Measurements from ENCODE around the gene PPP2R5D.

The PPP2R5D gene

GRCh38 chr6:43058531-43058930, 74.2 kb downstream of the PPP2R5D start:
- Histone ChIP-seq H3K4me3 (ENCODE audit: severe bottlenecking) (peak overlapping the region; percentile 65), H3K27me3 (ENCODE audit: insufficient read depth, poor library complexity, severe bottlenecking) (no peaks in the 10 kb centered on the region), H3K27ac (ENCODE audit: poor library complexity, severe bottlenecking) (peak overlapping the region; percentile 60), H3K36me3 (ENCODE audit: low read depth) (peaks cover 32% of the 10 kb centered on the region), H3K4me1 (ENCODE audit: insufficient read depth, poor library complexity, severe bottlenecking) (no peaks in the 10 kb centered on the region), H3K9me3 (ENCODE audit: severe bottlenecking) (no peaks in the 10 kb centered on the region)
- TF ChIP-seq CTCF (IDR thresholded peaks at IDR 0.05; ENCODE audit: poor library complexity, severe bottlenecking) = no peak
- DNase-seq (ENCODE audit: low spot score) (no peak), ATAC-seq (ENCODE audit: low read depth) (no peak)

GRCh38 chr6:43059168-43060033, 75.0 kb downstream of the PPP2R5D start, which contains the start of the genes KLC4 and MRPL2:
KLC4 (plus strand) TSS chr6:43059631; CDS start chr6:43061336, 1,705 bp downstream.
MRPL2 (minus strand) TSS chr6:43059434; CDS start chr6:43059381, 53 bp downstream.
- Histone ChIP-seq H3K9me3 (ENCODE audit: severe bottlenecking) (no peaks in the 10 kb centered on the region), H3K4me1 (ENCODE audit: insufficient read depth, poor library complexity, severe bottlenecking) (no peaks in the 10 kb centered on the region), H3K36me3 (ENCODE audit: low read depth) (peaks cover 28% of the 10 kb centered on the region), H3K27me3 (ENCODE audit: insufficient read depth, poor library complexity, severe bottlenecking) (no peaks in the 10 kb centered on the region), H3K4me3 (ENCODE audit: severe bottlenecking) (peak within 1 kb of the TSS; percentile 65), H3K27ac (ENCODE audit: poor library complexity, severe bottlenecking) (peak within 1 kb of the TSS; percentile 60)
- TF ChIP-seq CTCF (IDR thresholded peaks at IDR 0.05; ENCODE audit: poor library complexity, severe bottlenecking) = no peak
- DNase-seq (ENCODE audit: low spot score) = peak; percentile 98
- peak; percentile 89 for ATAC-seq (ENCODE audit: low read depth)

GRCh38 chr6:43060034-43060754, 75.8 kb downstream of the PPP2R5D start:
- no peak for DNase-seq (ENCODE audit: low spot score)
- H3K9me3 ChIP-seq (ENCODE audit: severe bottlenecking) = no peaks in the 10 kb centered on the region
- H3K36me3 ChIP-seq (ENCODE audit: low read depth) = peaks cover 25% of the 10 kb centered on the region
- H3K4me3 ChIP-seq (ENCODE audit: severe bottlenecking) = peak overlapping the region; percentile 65
- no peaks in the 10 kb centered on the region for H3K4me1 ChIP-seq (ENCODE audit: insufficient read depth, poor library complexity, severe bottlenecking)
- no peak for TF ChIP-seq CTCF (IDR thresholded peaks at IDR 0.05; ENCODE audit: poor library complexity, severe bottlenecking)
- no peaks in the 10 kb centered on the region for H3K27me3 ChIP-seq (ENCODE audit: insufficient read depth, poor library complexity, severe bottlenecking)
- peak overlapping the region; percentile 60 for H3K27ac ChIP-seq (ENCODE audit: poor library complexity, severe bottlenecking)
- ATAC-seq (ENCODE audit: low read depth) = peak; percentile 50

- Histone ChIP-seq H3K4me3 (ENCODE audit: severe bottlenecking) (no peak overlapping the region), H3K36me3 (ENCODE audit: low read depth) (peaks cover 19% of the 10 kb centered on the region), H3K4me1 (ENCODE audit: insufficient read depth, poor library complexity, severe bottlenecking) (no peaks in the 10 kb centered on the region), H3K27me3 (ENCODE audit: insufficient read depth, poor library complexity, severe bottlenecking) (no peaks in the 10 kb centered on the region), H3K9me3 (ENCODE audit: severe bottlenecking) (no peaks in the 10 kb centered on the region), H3K27ac (ENCODE audit: poor library complexity, severe bottlenecking) (peak overlapping the region; percentile 60)
- DNase-seq (ENCODE audit: low spot score) (no peak), ATAC-seq (ENCODE audit: low read depth) (no peak)
- no peak for TF ChIP-seq CTCF (IDR thresholded peaks at IDR 0.05; ENCODE audit: poor library complexity, severe bottlenecking)
These were observed 76.6 kb downstream of the PPP2R5D start for GRCh38 chr6:43060755-43061633.
